NCI-H1105 (cell line): ENCODE measurements around the gene TMEM240.
"Not testable (repeated sequence)": the region's sequence is repeated elsewhere in the genome, so short reads cannot be mapped to it uniquely, and the experiment has no call there.

Experiments used
- DNase-seq: peaks from one replicate; lab custom pipeline; 2025; lab: John Stamatoyannopoulos, UW

TMEM240 gene

GRCh38 chr1:1524750-1525383 lies 15.6 kb downstream of the TMEM240 start:
- DNase-seq: not testable (repeated sequence)

GRCh38 chr1:1523651-1524050 lies 16.8 kb downstream of the TMEM240 start:
- DNase-seq: not testable (repeated sequence)

- DNase-seq: not testable (repeated sequence)
Measured at GRCh38 chr1:1523226-1523625, 17.2 kb downstream of the TMEM240 start.

- not testable (repeated sequence) for DNase-seq
Measured at GRCh38 chr1:1522536-1522935, 17.9 kb downstream of the TMEM240 start.

- DNase-seq: no peak
Measured at GRCh38 chr1:1521331-1521730, 19.1 kb downstream of the TMEM240 start.

GRCh38 chr1:1519805-1520505 lies 20.5 kb downstream of the TMEM240 start:
- DNase-seq: not testable (repeated sequence)

GRCh38 chr1:1518621-1519007 lies 21.8 kb downstream of the TMEM240 start:
- DNase-seq: not testable (repeated sequence)

GRCh38 chr1:1517973-1518620 lies 22.3 kb downstream of the TMEM240 start:
- DNase-seq: no peak

- not testable (repeated sequence) for DNase-seq
Measured at GRCh38 chr1:1516923-1517322, 23.5 kb downstream of the TMEM240 start.

- DNase-seq: not testable (repeated sequence)
Measured at GRCh38 chr1:1514376-1514775, 26.0 kb downstream of the TMEM240 start.

GRCh38 chr1:1513675-1514074 lies 26.7 kb downstream of the TMEM240 start:
- DNase-seq: not testable (repeated sequence)

- not testable (repeated sequence) for DNase-seq
Measured at GRCh38 chr1:1512425-1512824, 28.0 kb downstream of the TMEM240 start.

- DNase-seq: peak; percentile 96
Measured at GRCh38 chr1:1511533-1512285, 28.7 kb downstream of the TMEM240 start, which contains the start of gene ATAD3A. TSS of gene ATAD3A (plus strand) at chr1:1512162. CDS start at chr1:1512269, 107 bp downstream.

GRCh38 chr1:1510912-1511532 lies 29.4 kb downstream of the TMEM240 start:
- no peak for DNase-seq

- DNase-seq: not testable (repeated sequence)
Measured at GRCh38 chr1:1509465-1509850, 31.0 kb downstream of the TMEM240 start.

- DNase-seq: not testable (repeated sequence)
Measured at GRCh38 chr1:1508775-1509464, 31.5 kb downstream of the TMEM240 start.

- no peak for DNase-seq
Measured at GRCh38 chr1:1507305-1507704, 33.1 kb downstream of the TMEM240 start.

GRCh38 chr1:1505801-1506200 lies 34.6 kb downstream of the TMEM240 start:
- not testable (repeated sequence) for DNase-seq

- DNase-seq: peak; percentile 15
Measured at GRCh38 chr1:1505366-1505798, 35.0 kb downstream of the TMEM240 start.

- DNase-seq: not testable (repeated sequence)
Measured at GRCh38 chr1:1504777-1505365, 35.6 kb downstream of the TMEM240 start.
